AG10803 (cell line): ENCODE data around the gene NLRP11.

Experiments
- DNase-seq: peaks from one replicate; pipeline ENCODE4 v3.0.0; 2010; ENCODE audit warnings: low read depth
- H3K4me3 ChIP-seq: 2 replicates; pipeline ENCODE4 v1.5.1; 2011; ENCODE audit warnings: mild to moderate bottlenecking, low read length, control low read depth
- TF ChIP-seq, protein P1 (sequence below): conservative IDR thresholded peaks from 2 replicates; pipeline ENCODE4 v1.5.1; 2011; ENCODE audit warnings: mild to moderate bottlenecking, low read length, control low read depth, inconsistent platforms

NLRP11 gene

GRCh38 chr19:55857974-55858373 lies 26.2 kb upstream of the NLRP11 start:
- H3K4me3 ChIP-seq = no peak overlapping the region
- TF ChIP-seq, protein P1, sequence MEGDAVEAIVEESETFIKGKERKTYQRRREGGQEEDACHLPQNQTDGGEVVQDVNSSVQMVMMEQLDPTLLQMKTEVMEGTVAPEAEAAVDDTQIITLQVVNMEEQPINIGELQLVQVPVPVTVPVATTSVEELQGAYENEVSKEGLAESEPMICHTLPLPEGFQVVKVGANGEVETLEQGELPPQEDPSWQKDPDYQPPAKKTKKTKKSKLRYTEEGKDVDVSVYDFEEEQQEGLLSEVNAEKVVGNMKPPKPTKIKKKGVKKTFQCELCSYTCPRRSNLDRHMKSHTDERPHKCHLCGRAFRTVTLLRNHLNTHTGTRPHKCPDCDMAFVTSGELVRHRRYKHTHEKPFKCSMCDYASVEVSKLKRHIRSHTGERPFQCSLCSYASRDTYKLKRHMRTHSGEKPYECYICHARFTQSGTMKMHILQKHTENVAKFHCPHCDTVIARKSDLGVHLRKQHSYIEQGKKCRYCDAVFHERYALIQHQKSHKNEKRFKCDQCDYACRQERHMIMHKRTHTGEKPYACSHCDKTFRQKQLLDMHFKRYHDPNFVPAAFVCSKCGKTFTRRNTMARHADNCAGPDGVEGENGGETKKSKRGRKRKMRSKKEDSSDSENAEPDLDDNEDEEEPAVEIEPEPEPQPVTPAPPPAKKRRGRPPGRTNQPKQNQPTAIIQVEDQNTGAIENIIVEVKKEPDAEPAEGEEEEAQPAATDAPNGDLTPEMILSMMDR = no peak
- no peak for DNase-seq

DNA sequence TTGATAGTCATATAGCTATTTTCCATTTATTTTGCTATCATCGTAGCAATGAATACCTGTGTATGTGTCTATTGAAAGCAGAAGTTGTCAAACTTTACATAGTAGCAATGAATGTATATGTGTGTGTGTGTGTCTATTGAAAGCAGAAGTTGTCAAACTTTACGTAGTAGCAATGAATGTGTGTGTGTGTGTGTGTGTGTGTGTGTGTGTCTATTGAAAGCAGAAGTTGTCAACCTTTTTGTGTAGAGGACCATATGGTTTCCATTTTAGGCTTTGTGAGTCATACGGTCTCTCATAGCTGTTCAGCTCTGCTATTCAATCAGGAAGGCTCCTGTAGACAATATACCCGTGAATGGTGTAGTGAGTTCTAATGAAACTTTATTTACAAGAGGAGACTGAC lies 25.4 kb upstream of the NLRP11 start:
- no peak for DNase-seq
- TF ChIP-seq, protein P1 = no peak
- H3K4me3 ChIP-seq = no peak overlapping the region

GRCh38 chr19:55855160-55855559 lies 23.4 kb upstream of the NLRP11 start:
- TF ChIP-seq, protein P1 = no peak
- no peak overlapping the region for H3K4me3 ChIP-seq
- DNase-seq = no peak

DNA sequence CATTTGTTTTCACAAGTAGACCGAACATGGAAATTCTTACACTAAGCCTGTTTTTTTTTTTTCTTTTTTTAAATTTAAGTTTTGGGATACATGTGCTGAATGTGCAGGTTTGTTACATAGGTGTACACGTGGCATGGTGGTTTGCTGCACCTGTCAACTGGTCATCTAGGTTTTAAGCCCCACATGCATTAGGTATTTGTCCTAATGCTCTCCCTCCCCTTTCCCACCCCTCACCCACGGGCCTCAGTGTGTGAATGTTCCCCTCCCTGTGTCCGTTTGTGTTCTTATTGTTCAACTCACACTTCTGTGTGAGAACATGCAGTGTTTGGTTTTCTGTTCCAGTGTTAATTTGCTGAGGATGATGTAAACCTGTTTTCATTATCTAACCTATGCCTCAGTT lies 7.1 kb upstream of the NLRP11 start:
- TF ChIP-seq, protein P1 = no peak
- no peak for DNase-seq
- H3K4me3 ChIP-seq = no peak overlapping the region

GRCh38 chr19:55838251-55838650 lies 6.5 kb upstream of the NLRP11 start:
- TF ChIP-seq, protein P1 = no peak
- DNase-seq = no peak
- no peak overlapping the region for H3K4me3 ChIP-seq

DNA sequence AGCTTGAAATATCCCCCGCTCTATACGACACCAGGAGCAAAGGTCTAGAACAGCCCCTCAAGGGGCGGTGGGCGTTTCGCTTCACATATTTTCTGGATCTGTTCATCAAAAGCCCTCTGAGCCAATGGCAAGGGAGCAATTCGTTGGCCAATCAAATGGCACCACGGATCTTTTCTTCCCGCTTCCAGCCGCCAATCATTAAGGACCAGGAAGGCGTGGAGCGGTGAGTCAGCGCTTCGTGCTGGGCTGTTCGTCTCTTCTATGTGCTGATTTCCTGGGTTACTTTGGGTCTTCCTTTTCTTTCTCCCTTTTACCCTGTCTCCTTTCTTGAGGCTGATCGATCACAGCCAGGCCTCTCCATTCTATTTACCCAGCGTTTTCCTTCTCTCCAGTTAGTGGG lies 4.5 kb upstream of the NLRP11 start, which contains the start of gene NLRP4:
NLRP4 (plus strand) TSS at position 201 of the 400 bp plus-strand sequence. CDS start 15,541 bp downstream, outside the sequence.
- DNase-seq = no peak
- TF ChIP-seq, protein P1 = no peak
- no peak within 1 kb of the TSS for H3K4me3 ChIP-seq

DNA sequence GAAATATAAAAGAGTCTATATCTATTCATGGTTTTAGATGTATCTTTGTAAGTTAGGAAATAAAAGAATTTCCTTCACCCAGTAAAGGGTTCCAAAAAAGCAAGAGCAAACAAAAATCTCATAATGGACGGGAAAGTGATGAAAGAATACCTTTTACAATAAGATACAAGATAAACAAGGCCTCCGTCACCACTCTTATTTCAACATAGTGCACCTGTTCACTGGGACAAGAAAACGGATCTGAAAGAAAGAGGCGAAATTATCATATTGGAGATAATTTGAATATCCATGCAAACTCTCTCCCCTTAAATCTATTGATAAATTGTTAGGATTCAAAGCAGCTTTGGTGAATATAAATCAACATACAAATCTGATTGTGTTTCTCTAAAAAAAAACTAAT lies 877 bp upstream of the NLRP11 start:
- TF ChIP-seq, protein P1 = no peak
- no peak for DNase-seq
- H3K4me3 ChIP-seq = no peak overlapping the region
